GM12878 (cell line): ENCODE data around the gene ZNF532.

ENCODE experiments used
- CREM ChIP-seq: IDR thresholded peaks from 2 replicates; pipeline ENCODE4 v1.6.1; 2014; ENCODE audit warnings: antibody characterized with exemption, low read depth
- EZH2 ChIP-seq: IDR thresholded peaks from 2 replicates; pipeline ENCODE4 v1.6.1; 2012; ENCODE audit warnings: low read depth, mild to moderate bottlenecking, control low read depth, inconsistent platforms, low read length, borderline replicate concordance; ENCODE audit not compliant: control insufficient read depth
- GABPA ChIP-seq: IDR thresholded peaks from 2 replicates; pipeline ENCODE4 v1.6.1; 2014; ENCODE audit warnings: antibody characterized with exemption, low read depth, mild to moderate bottlenecking, inconsistent platforms
- RB1 ChIP-seq: fragments of 450-650 bp; formaldehyde crosslinking; IDR thresholded peaks from 2 replicates; pipeline ENCODE4 v1.6.1; 2017; ENCODE audit warnings: mild to moderate bottlenecking, borderline replicate concordance
- SPI1 ChIP-seq: IDR thresholded peaks from 2 replicates; pipeline ENCODE4 v1.6.1; 2011; ENCODE audit warnings: low read depth, mild to moderate bottlenecking, low read length, moderate library complexity, borderline replicate concordance; ENCODE audit not compliant: insufficient read depth
- TF ChIP-seq, protein P1 (sequence below): IDR thresholded peaks from 2 replicates; pipeline ENCODE4 v1.6.1; 2012; ENCODE audit warnings: low read depth, low read length, improper control_type of control experiment

DNA sequence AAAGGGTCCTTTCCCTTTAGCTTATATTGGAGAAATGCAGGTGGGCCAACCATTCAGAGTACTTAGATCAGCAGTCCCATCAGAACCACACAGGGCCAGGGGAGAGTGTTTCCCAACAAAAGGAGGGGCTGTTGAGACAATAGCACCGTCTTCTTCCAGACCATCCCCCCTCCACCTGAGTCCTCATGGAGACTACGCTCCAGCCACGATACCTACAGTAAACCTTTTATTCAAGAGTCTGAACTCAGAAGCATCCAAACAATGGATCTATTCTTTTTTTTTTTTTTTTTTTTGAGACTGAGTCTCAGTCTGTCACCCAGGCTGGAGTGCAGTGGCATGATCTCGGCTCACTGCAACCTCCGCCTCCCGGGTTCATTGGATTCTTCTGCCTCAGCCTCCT lies 25.7 kb upstream of the ZNF532 start:
- TF ChIP-seq, protein P1, sequence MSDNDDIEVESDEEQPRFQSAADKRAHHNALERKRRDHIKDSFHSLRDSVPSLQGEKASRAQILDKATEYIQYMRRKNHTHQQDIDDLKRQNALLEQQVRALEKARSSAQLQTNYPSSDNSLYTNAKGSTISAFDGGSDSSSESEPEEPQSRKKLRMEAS: no peak
- no peak for TF ChIP-seq RB1
- TF ChIP-seq GABPA: no peak
- TF ChIP-seq CREM: no peak
- no peak for TF ChIP-seq EZH2
- TF ChIP-seq SPI1: no peak
